ENCODE results near the gene FOXP4. TPM values are rescaled to one million over a fixed set of nuclear protein-coding genes. Genes with fewer than 3 reads are reported as not detected.

FOXP4 gene
- total and polyA plus RNA-seq, 2 of the 13 experiments (the other 11 are each of a cell fraction or from before 2014, with no cell fraction given) = 11.0 to 12.4 TPM

GRCh38 chr6:41599852-41600445, 53.8 kb downstream of the FOXP4 start:
- H4K20me1 ChIP-seq (ENCODE audit: insufficient read depth, low read length) = peaks cover 3% of the 10 kb centered on the region; the same call in 1 of the 2 replicates
- ChIA-PET CTCF (ENCODE audit: low intra/inter-chr PET ratio, low total read pairs) (interaction anchor here (1.0 to 6.3 kb wide), 4 partner anchors 8 to 231 kb away, joined by 3 to 113 read pairs (median 20); no protein-coding TSS in a partner anchor), POLR2A (no interaction called here)
- H3K9me3 ChIP-seq (ENCODE audit: low read length) = no peaks in the 10 kb centered on the region
- no peak overlapping the region for H2AFZ ChIP-seq (ENCODE audit: low read length)
- no peak overlapping the region for H3K27ac ChIP-seq (ENCODE audit: extremely low read length, insufficient read depth, low read length)
- H3K4me3 ChIP-seq (replicated peaks in 1 of 3; ENCODE audit: insufficient read depth in 1 of 3, low read depth in 2 of 3, low read length in 3 of 3) = no peak overlapping the region
- 94% methylated on average over 14 of the region's 14 CpGs for WGBS (ENCODE audit: low lambda C conversion rate)
- H3K79me2 ChIP-seq (ENCODE audit: insufficient read depth, low read length) = no peaks in the 10 kb centered on the region
- H3K27me3 ChIP-seq (ENCODE audit: control insufficient read depth in 1 of 2, insufficient read depth in 2 of 2, low read length in 2 of 2) = peaks cover 0 to 6% of the 10 kb centered on the region in 2 experiments; a peak in 3 of 5 replicates
- TF ChIP-seq CC2D1A (CRISPR knock-in tag; IDR thresholded peaks at IDR 0.05) = no peak
- no peak for TF ChIP-seq ZNF34 (CRISPR knock-in tag; IDR thresholded peaks at IDR 0.05; ENCODE audit: borderline replicate concordance)
- no peak for TF ChIP-seq THAP11 (CRISPR knock-in tag; IDR thresholded peaks at IDR 0.05)
- no peak for TF ChIP-seq NR2F1 (CRISPR knock-in tag; IDR thresholded peaks at IDR 0.05)
- TF ChIP-seq PAXIP1 (CRISPR knock-in tag; conservative IDR thresholded peaks at IDR 0.05) = no peak
- TF ChIP-seq SALL1 (CRISPR knock-in tag; IDR thresholded peaks at IDR 0.05) = no peak
- no peak for TF ChIP-seq ZFP37 (CRISPR knock-in tag; IDR thresholded peaks at IDR 0.05; ENCODE audit: borderline replicate concordance)
- TF ChIP-seq CBX5 (CRISPR knock-in tag; IDR thresholded peaks at IDR 0.05; ENCODE audit: borderline replicate concordance) = no peak
- no peak for TF ChIP-seq SNAPC5 (CRISPR knock-in tag; IDR thresholded peaks at IDR 0.05; ENCODE audit: borderline replicate concordance)
- TF ChIP-seq ZNF44 (CRISPR knock-in tag; IDR thresholded peaks at IDR 0.05) = no peak
- TF ChIP-seq ZBTB33 (CRISPR knock-in tag; IDR thresholded peaks at IDR 0.05) = no peak
- no peak for TF ChIP-seq ATF5 (CRISPR knock-in tag; IDR thresholded peaks at IDR 0.05; ENCODE audit: low read depth)
- no peak for TF ChIP-seq ZNF740 (CRISPR knock-in tag; IDR thresholded peaks at IDR 0.05)
- FAIRE-seq (no peak), DNase-seq (ENCODE audit: low spot score) (no peak), ATAC-seq (no peak)
- intact Hi-C loops (cut with micrococcal nuclease; ENCODE audit: unreplicated experiment) = loop anchor here (5.0 kb wide), 1 partner anchor 177 kb away; the partner anchor contains the start of gene FRS3
- in situ Hi-C loops (cut with HindIII; ENCODE audit: extremely low pct_ligation_motif_present, low pct_unique_long_range_greater_than_20kb) = loop anchor here (5.0 kb wide), 1 partner anchor 82 kb away; no protein-coding TSS in a partner anchor
- H3K4me1 ChIP-seq (ENCODE audit: insufficient read depth, low read length) = peaks cover 7% of the 10 kb centered on the region
- peaks cover 27 to 37% of the 10 kb centered on the region in 2 experiments for H3K36me3 ChIP-seq (replicated peaks in 1 of 2; ENCODE audit: control insufficient read depth in 1 of 2, insufficient read depth in 2 of 2, low read length in 2 of 2)
- no peak overlapping the region for H3K9ac ChIP-seq (ENCODE audit: insufficient read depth, low read depth, low read length)
- TSS peak; percentile 49 for BruUV-seq (replicated peaks)
- H3K4me2 ChIP-seq (ENCODE audit: low read depth, low read length) = no peak overlapping the region

Data from HepG2 (cell line).